ENCODE measurements around the gene OR4K5. TPM values are rescaled to one million over a fixed set of nuclear protein-coding genes. Genes with fewer than 3 reads are reported as not detected.

Gene OR4K5
- total and polyA plus RNA-seq, 10 donors = not detected

DNA sequence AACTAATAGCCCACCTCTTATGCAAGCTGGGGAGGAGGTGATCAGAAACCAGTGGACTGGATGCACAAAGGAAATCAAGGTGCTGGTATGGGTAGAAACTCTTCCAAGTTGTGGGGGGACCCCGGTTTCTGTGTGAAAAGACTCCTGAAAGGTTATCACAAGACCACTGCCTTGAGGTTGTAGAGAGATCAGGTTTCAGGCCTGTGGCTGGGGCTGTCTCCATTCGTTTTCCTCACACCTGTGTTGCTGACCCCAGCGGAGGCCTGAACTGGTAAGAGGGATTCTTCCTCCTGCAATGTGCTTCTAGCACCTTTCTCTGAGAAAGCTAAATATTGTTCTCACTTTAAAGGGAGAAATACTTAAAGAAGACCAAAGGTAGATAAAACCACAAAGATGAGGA is 9.3 kb upstream of the OR4K5 start:
- H3K4me3 ChIP-seq = no peak overlapping the region
- no peaks in the 10 kb centered on the region for H3K4me1 ChIP-seq
- no peak overlapping the region for H3K27ac ChIP-seq
- intact Hi-C loops (cut with DNase I; ENCODE audit: low total_unique reads) = no loop called here
- H3K36me3 ChIP-seq = no peaks in the 10 kb centered on the region
- no peaks in the 10 kb centered on the region for H3K27me3 ChIP-seq (replicated peaks in 1 of 7)
- DNase-seq = peak; percentile 67
- TF ChIP-seq CTCF (IDR thresholded peaks at IDR 0.05 in 8 of 11, conservative IDR thresholded peaks at IDR 0.05 in 3 of 11) (no peak), POLR2A (IDR thresholded peaks at IDR 0.05) (no peak), POLR2AphosphoS5 (IDR thresholded peaks at IDR 0.05) (no peak)
- WGBS, 5 donors = 45 to 60% (median 52%) methylated on average over 3 of the region's 3 CpGs
- peaks cover 0 to 11% (median 0%) of the 10 kb centered on the region in 8 donors for H3K9me3 ChIP-seq

DNA sequence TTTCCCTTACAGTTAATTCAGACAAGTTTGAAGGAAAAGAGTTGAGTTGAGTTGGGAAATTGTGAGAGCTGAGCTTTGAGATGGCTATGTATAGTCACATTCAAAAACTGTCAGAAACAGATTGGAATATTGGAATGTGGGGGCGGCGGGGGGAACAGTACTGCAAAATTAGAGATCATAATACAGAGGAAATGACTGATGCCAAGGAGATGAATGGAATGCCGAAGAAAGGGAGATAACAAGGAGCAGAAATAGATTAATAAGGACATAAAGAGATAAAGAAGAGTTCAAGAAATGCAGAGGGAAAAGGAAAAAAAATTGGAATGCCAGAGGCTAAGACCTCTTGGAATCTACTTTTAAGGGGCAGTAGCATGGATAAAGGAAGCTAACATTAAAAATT is 3.2 kb upstream of the OR4K5 start:
- no peaks in the 10 kb centered on the region for H3K36me3 ChIP-seq

GRCh38 chr14:19917955-19918518 is 2.4 kb upstream of the OR4K5 start:
- H3K9me3 ChIP-seq = peaks cover 0 to 6% (median 0%) of the 10 kb centered on the region in 8 donors
- intact Hi-C loops (cut with DNase I; ENCODE audit: low total_unique reads) = no loop called here
- no peak for TF ChIP-seq POLR2A (IDR thresholded peaks at IDR 0.05)
- no peak for TF ChIP-seq CTCF (IDR thresholded peaks at IDR 0.05 in 8 of 11, conservative IDR thresholded peaks at IDR 0.05 in 3 of 11)
- no peaks in the 10 kb centered on the region for H3K27me3 ChIP-seq (replicated peaks in 1 of 7)
- H3K4me3 ChIP-seq = no peak overlapping the region
- 56 to 71% (median 67%) methylated on average over 1 of the region's 1 CpG for WGBS, 5 donors
- no peaks in the 10 kb centered on the region for H3K4me1 ChIP-seq
- H3K27ac ChIP-seq = no peak overlapping the region
- no peaks in the 10 kb centered on the region for H3K36me3 ChIP-seq
- DNase-seq = no peak

More for the DNA sequence above, 3.2 kb upstream of the OR4K5 start:
- no peaks in the 10 kb centered on the region for H3K27me3 ChIP-seq (replicated peaks in 1 of 7)
- H3K9me3 ChIP-seq = peaks cover 0 to 6% (median 0%) of the 10 kb centered on the region in 8 donors
- intact Hi-C loops (cut with DNase I; ENCODE audit: low total_unique reads) = no loop called here
- H3K4me3 ChIP-seq = no peak overlapping the region
- 65 to 72% (median 68%) methylated on average over 3 of the region's 3 CpGs for WGBS, 5 donors
- no peak for DNase-seq
- H3K27ac ChIP-seq = no peak overlapping the region
- TF ChIP-seq POLR2AphosphoS5 (IDR thresholded peaks at IDR 0.05) = no peak
- TF ChIP-seq POLR2A (IDR thresholded peaks at IDR 0.05) = no peak
- no peak for TF ChIP-seq CTCF (IDR thresholded peaks at IDR 0.05 in 8 of 11, conservative IDR thresholded peaks at IDR 0.05 in 3 of 11)
- no peaks in the 10 kb centered on the region for H3K4me1 ChIP-seq

DNA sequence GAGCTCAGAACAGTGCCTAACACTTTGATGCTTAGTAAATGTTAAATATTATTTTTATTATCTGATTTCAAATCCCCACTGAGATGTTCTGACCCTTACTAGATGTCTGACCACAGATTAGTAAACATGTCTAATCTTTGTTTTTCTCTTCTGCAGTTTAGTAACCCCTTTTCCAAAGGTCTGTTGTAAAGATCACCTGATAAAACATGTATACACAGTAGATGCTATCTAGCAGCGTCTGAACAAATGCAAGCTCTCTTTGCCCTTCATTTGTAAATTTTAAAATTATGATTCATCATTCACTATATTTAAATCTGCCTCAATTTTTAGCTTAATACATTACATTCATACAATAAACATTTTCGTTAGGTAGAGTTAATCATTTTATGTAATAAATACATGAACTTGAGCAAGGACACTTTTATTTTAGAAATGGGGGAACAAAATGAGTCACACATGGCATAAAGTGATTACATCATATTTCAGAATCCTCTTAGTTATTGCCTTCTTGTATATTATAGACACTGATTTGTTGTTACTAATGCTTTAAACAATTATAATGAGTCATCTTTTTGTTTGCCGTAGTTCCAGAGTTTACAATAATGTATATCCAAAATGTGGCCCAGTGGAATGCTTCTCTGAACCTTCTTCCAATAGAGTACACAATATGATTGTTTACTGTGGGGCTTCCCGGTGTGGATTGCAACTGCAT is 1.7 kb upstream of the OR4K5 start:
- WGBS, 5 donors = 49 to 59% (median 54%) methylated on average over 4 of the region's 4 CpGs
- TF ChIP-seq POLR2AphosphoS5 (IDR thresholded peaks at IDR 0.05) (no peak), CTCF (IDR thresholded peaks at IDR 0.05 in 8 of 11, conservative IDR thresholded peaks at IDR 0.05 in 3 of 11) (no peak), POLR2A (IDR thresholded peaks at IDR 0.05) (no peak)

More for the DNA sequence above, 1.7 kb upstream of the OR4K5 start:
- Histone ChIP-seq H3K4me3 (no peak overlapping the region), H3K9me3 (peaks cover 0 to 6% (median 0%) of the 10 kb centered on the region in 8 donors), H3K27me3 (replicated peaks in 1 of 7) (no peaks in the 10 kb centered on the region), H3K27ac (no peak overlapping the region), H3K4me1 (no peaks in the 10 kb centered on the region), H3K36me3 (no peaks in the 10 kb centered on the region)
- no peak for DNase-seq
- intact Hi-C loops (cut with DNase I; ENCODE audit: low total_unique reads) = no loop called here

Data from spleen (tissue), 11 donors.